ENCODE measurements around the gene D2HGDH.

DNA sequence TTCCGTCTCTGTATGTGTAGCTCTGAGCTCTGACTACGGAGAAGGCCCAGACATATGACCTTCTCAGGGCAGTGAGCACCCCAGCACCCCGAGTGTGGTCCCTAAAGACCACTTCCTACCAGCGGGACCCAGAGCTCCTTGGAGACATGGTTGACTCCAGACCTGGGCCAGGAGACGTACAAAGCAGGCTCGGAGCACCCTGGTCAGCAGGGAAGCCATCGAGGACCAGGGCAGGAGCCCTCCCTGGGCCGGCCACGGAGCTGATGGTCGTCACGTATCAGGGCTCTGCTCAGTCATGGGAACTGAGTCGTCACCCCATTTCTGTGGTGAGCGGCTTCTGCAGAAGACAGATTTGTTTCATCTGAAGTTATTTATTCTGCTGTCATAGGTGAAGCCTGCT, 61.8 kb downstream of the D2HGDH start:
- TF ChIP-seq, protein P1, sequence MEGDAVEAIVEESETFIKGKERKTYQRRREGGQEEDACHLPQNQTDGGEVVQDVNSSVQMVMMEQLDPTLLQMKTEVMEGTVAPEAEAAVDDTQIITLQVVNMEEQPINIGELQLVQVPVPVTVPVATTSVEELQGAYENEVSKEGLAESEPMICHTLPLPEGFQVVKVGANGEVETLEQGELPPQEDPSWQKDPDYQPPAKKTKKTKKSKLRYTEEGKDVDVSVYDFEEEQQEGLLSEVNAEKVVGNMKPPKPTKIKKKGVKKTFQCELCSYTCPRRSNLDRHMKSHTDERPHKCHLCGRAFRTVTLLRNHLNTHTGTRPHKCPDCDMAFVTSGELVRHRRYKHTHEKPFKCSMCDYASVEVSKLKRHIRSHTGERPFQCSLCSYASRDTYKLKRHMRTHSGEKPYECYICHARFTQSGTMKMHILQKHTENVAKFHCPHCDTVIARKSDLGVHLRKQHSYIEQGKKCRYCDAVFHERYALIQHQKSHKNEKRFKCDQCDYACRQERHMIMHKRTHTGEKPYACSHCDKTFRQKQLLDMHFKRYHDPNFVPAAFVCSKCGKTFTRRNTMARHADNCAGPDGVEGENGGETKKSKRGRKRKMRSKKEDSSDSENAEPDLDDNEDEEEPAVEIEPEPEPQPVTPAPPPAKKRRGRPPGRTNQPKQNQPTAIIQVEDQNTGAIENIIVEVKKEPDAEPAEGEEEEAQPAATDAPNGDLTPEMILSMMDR (IDR thresholded peaks at IDR 0.05; ENCODE audit: low read depth, low read length, poor library complexity, severe bottlenecking): no peak
- TF ChIP-seq EZH2phosphoT487 (IDR thresholded peaks at IDR 0.05; ENCODE audit: borderline replicate concordance, low read length): no peak

Measured in DOHH2 (cell line).